ENCODE results near the gene SPTBN5. TPM values are rescaled to one million over a fixed set of nuclear protein-coding genes. Genes with fewer than 3 reads are reported as not detected.

The SPTBN5 gene
- total and polyA plus RNA-seq, 4 donors: 1.6 to 3.5 (median 1.9) TPM

DNA sequence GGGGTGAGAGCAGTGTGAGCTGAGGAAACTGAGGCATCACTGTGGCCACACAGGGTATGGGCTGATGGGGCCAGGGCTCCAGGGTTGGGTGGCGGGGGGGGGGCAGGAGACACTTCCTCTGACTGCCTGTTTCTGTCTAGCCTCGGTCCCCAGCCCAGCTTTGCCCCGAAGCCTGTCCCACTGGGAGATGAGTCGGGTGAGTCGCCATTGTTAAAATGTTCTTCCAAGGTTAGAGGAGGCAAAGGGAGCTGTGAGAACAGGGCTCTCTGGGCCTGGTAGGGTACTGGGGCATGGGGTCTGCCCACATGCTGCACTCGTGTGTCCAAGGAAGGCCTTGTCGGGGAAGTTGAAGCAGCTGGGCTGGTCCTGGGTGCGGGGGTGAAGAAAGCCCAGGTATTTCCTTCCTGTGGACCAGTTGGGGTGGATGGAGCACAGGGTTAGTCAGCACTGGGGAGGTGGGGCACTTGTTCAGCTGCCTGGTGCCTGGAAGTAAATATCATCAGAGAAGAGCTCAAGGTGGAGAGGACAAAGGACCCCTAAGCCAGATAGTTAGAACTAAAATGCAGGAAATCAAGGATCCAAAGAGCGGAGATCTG is 74.3 kb downstream of the SPTBN5 start:
- H3K27ac ChIP-seq (ENCODE audit: low read depth in 1 of 2, low read length in 1 of 2): no peak overlapping the region
- no peak for DNase-seq
- TF ChIP-seq CTCF (IDR thresholded peaks at IDR 0.05; ENCODE audit: control extremely low read depth, extremely low read depth): no peak
- no peaks in the 10 kb centered on the region for H3K4me1 ChIP-seq (ENCODE audit: control insufficient read depth in 5 of 5, insufficient read depth in 5 of 5, low read length in 5 of 5)
- H3K36me3 ChIP-seq (ENCODE audit: control insufficient read depth in 4 of 4, insufficient read depth in 4 of 4, low read length in 4 of 4): peaks cover 6 to 79% (median 33%) of the 10 kb centered on the region in 4 donors
- no peak overlapping the region for H3K4me3 ChIP-seq
- ATAC-seq (ENCODE audit: insufficient read depth, low FRiP score): no peak
- 78 to 90% methylated on average over 9 of the region's 9 CpGs for WGBS, 2 donors
- H3K9ac ChIP-seq (ENCODE audit: insufficient read depth in 1 of 2, low read length in 2 of 2): no peak overlapping the region
- H3K9me3 ChIP-seq (ENCODE audit: control insufficient read depth in 4 of 4, insufficient read depth in 3 of 4, low read length in 3 of 4): peaks cover 0 to 3% (median 0%) of the 10 kb centered on the region in 4 donors
- no peaks in the 10 kb centered on the region for H3K27me3 ChIP-seq (ENCODE audit: control insufficient read depth in 3 of 3, insufficient read depth in 3 of 3, low read length in 2 of 3)

GRCh38 chr15:41817781-41818180 is 76.1 kb downstream of the SPTBN5 start:
- Histone ChIP-seq H3K4me1 (ENCODE audit: control insufficient read depth in 5 of 5, insufficient read depth in 5 of 5, low read length in 5 of 5) (no peaks in the 10 kb centered on the region), H3K36me3 (ENCODE audit: control insufficient read depth in 4 of 4, insufficient read depth in 4 of 4, low read length in 4 of 4) (peaks cover 6 to 81% (median 30%) of the 10 kb centered on the region in 4 donors), H3K27me3 (ENCODE audit: control insufficient read depth in 3 of 3, insufficient read depth in 3 of 3, low read length in 2 of 3) (no peaks in the 10 kb centered on the region), H3K9me3 (ENCODE audit: control insufficient read depth in 4 of 4, insufficient read depth in 3 of 4, low read length in 3 of 4) (peaks cover 0 to 3% (median 0%) of the 10 kb centered on the region in 4 donors), H3K4me3 (no peak overlapping the region), H3K9ac (ENCODE audit: insufficient read depth in 1 of 2, low read length in 2 of 2) (no peak overlapping the region), H3K27ac (ENCODE audit: low read depth in 1 of 2, low read length in 1 of 2) (no peak overlapping the region)
- whole genome bisulfite sequencing, 2 donors: 89 to 96% methylated on average over 6 of the region's 6 CpGs
- TF ChIP-seq CTCF (IDR thresholded peaks at IDR 0.05; ENCODE audit: control extremely low read depth, extremely low read depth): no peak
- DNase-seq: no peak
- no peak for ATAC-seq (ENCODE audit: insufficient read depth, low FRiP score)

GRCh38 chr15:41817327-41817726 is 76.5 kb downstream of the SPTBN5 start:
- no peak for TF ChIP-seq CTCF (IDR thresholded peaks at IDR 0.05; ENCODE audit: control extremely low read depth, extremely low read depth)
- DNase-seq (no peak), ATAC-seq (ENCODE audit: insufficient read depth, low FRiP score) (no peak)
- peaks cover 0 to 3% (median 0%) of the 10 kb centered on the region in 4 donors for H3K9me3 ChIP-seq (ENCODE audit: control insufficient read depth in 4 of 4, insufficient read depth in 3 of 4, low read length in 3 of 4)
- H3K27me3 ChIP-seq (ENCODE audit: control insufficient read depth in 3 of 3, insufficient read depth in 3 of 3, low read length in 2 of 3): no peaks in the 10 kb centered on the region
- 92 to 93% methylated on average over 14 of the region's 14 CpGs for WGBS, 2 donors
- no peak overlapping the region for H3K9ac ChIP-seq (ENCODE audit: insufficient read depth in 1 of 2, low read length in 2 of 2)
- no peak overlapping the region for H3K27ac ChIP-seq (ENCODE audit: low read depth in 1 of 2, low read length in 1 of 2)
- peaks cover 6 to 81% (median 30%) of the 10 kb centered on the region in 4 donors for H3K36me3 ChIP-seq (ENCODE audit: control insufficient read depth in 4 of 4, insufficient read depth in 4 of 4, low read length in 4 of 4)
- H3K4me3 ChIP-seq: no peak overlapping the region
- H3K4me1 ChIP-seq (ENCODE audit: control insufficient read depth in 5 of 5, insufficient read depth in 5 of 5, low read length in 5 of 5): no peaks in the 10 kb centered on the region

DNA sequence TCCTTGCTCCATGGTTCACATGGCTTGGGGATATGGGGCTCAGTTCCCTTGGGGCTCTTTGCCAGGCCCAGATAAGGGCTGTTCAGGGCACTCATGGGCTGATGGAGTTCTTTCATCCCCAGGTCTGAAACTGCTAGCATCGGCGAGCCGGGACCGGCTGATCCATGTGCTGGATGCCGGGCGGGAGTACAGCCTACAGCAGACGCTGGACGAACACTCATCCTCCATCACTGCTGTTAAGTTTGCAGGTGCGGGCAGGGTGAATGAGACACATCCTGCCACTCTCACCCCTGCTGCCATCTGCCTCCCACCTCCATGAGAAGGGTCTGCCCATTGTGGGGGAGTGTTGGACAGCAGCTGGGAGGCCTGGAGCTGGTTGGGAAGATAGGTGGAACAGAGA is 77.1 kb downstream of the SPTBN5 start:
- Histone ChIP-seq H3K4me1 (ENCODE audit: control insufficient read depth in 5 of 5, insufficient read depth in 5 of 5, low read length in 5 of 5) (no peaks in the 10 kb centered on the region), H3K9ac (ENCODE audit: insufficient read depth in 1 of 2, low read length in 2 of 2) (no peak overlapping the region), H3K9me3 (ENCODE audit: control insufficient read depth in 4 of 4, insufficient read depth in 3 of 4, low read length in 3 of 4) (peaks cover 0 to 3% (median 0%) of the 10 kb centered on the region in 4 donors), H3K27ac (ENCODE audit: low read depth in 1 of 2, low read length in 1 of 2) (no peak overlapping the region), H3K4me3 (no peak overlapping the region), H3K36me3 (ENCODE audit: control insufficient read depth in 4 of 4, insufficient read depth in 4 of 4, low read length in 4 of 4) (peaks cover 6 to 77% (median 31%) of the 10 kb centered on the region in 4 donors), H3K27me3 (ENCODE audit: control insufficient read depth in 3 of 3, insufficient read depth in 3 of 3, low read length in 2 of 3) (no peaks in the 10 kb centered on the region)
- ATAC-seq (ENCODE audit: insufficient read depth, low FRiP score) (no peak), DNase-seq (no peak)
- no peak for TF ChIP-seq CTCF (IDR thresholded peaks at IDR 0.05; ENCODE audit: control extremely low read depth, extremely low read depth)
- WGBS, 2 donors: 97 to 98% methylated on average over 9 of the region's 9 CpGs

Measured in lung (tissue), 12 donors.